Measurements from ENCODE around the gene SH3PXD2A. TPM values are rescaled to one million over a fixed set of nuclear protein-coding genes. Genes with fewer than 3 reads are reported as not detected.

The SH3PXD2A gene
- total RNA-seq, result 10 to 100 TPM; 48.5 to 49.4 TPM
- long read RNA-seq, partial matches to known transcripts, result 3 of 39 reads
- long read RNA-seq, other reads (novel, unspliced or antisense), result 36 of 39 reads

GRCh38 chr10:103855424-103855823 is at the start of gene SH3PXD2A:
TSS of gene SH3PXD2A (minus strand) at chr10:103855576. CDS start at chr10:103855266, 310 bp downstream.
- intact Hi-C loops (cut with DNase I, micrococcal nuclease), result loop anchor here in 1 of 2 donors (5.0 kb wide), 1 partner anchor 138 kb away; no protein-coding TSS in a partner anchor
- ATAC-seq, result peak; percentile 41

GRCh38 chr10:103901299-103901698 is 45.9 kb upstream of the SH3PXD2A start:
- DNase-seq (no peak), ATAC-seq (no peak)
- intact Hi-C loops (cut with DNase I, micrococcal nuclease), result no loop called here

More at GRCh38 chr10:103855424-103855823, at the start of gene SH3PXD2A:
- DNase-seq, result peak in 1 of 2 donors; percentile 58

GRCh38 chr10:103899312-103899711 is 43.9 kb upstream of the SH3PXD2A start:
- intact Hi-C loops (cut with DNase I, micrococcal nuclease), result loop anchor here in 1 of 2 donors (10.0 kb wide), 1 partner anchor 65 kb away; the partner anchor contains the start of gene SLK
- ATAC-seq (no peak), DNase-seq (no peak)

GRCh38 chr10:103897241-103897774 is 41.9 kb upstream of the SH3PXD2A start:
- ATAC-seq (no peak), DNase-seq (no peak)
- intact Hi-C loops (cut with DNase I, micrococcal nuclease), result loop anchor here in 1 of 2 donors (10.0 kb wide), 1 partner anchor 67 kb away; the partner anchor contains the start of gene SLK

- intact Hi-C loops (cut with DNase I, micrococcal nuclease), result loop anchor here in 1 of 2 donors (10.0 kb wide), 1 partner anchor 69 kb away; the partner anchor contains the start of gene SLK
- no peak for ATAC-seq
- DNase-seq, result no peak
Observed at GRCh38 chr10:103896225-103896624, 40.8 kb upstream of the SH3PXD2A start.

GRCh38 chr10:103895411-103896186 is 40.2 kb upstream of the SH3PXD2A start:
- ATAC-seq, result no peak
- intact Hi-C loops (cut with DNase I, micrococcal nuclease), result loop anchor here in 1 of 2 donors (10.0 kb wide), 1 partner anchor 69 kb away; the partner anchor contains the start of gene SLK
- DNase-seq, result no peak

- intact Hi-C loops (cut with DNase I, micrococcal nuclease), result loop anchor here in 1 of 2 donors (10.0 kb wide), 1 partner anchor 70 kb away; the partner anchor contains the start of gene SLK
- DNase-seq (no peak), ATAC-seq (peak; percentile 38)
Observed at GRCh38 chr10:103894441-103894864, 39.1 kb upstream of the SH3PXD2A start.

- DNase-seq (no peak), ATAC-seq (peak; percentile 49)
- intact Hi-C loops (cut with DNase I, micrococcal nuclease), result loop anchor here in 1 of 2 donors (10.0 kb wide), 1 partner anchor 71 kb away; the partner anchor contains the start of gene SLK
Observed at GRCh38 chr10:103893817-103894216, 38.4 kb upstream of the SH3PXD2A start.

- no peak for ATAC-seq
- DNase-seq, result no peak
- intact Hi-C loops (cut with DNase I, micrococcal nuclease), result loop anchor here in 1 of 2 donors (10.0 kb wide), 1 partner anchor 73 kb away; the partner anchor contains the start of gene SLK
Observed at GRCh38 chr10:103892181-103892580, 36.8 kb upstream of the SH3PXD2A start.

- intact Hi-C loops (cut with DNase I, micrococcal nuclease), result loop anchor here in 1 of 2 donors (10.0 kb wide), 1 partner anchor 74 kb away; the partner anchor contains the start of gene SLK
- ATAC-seq (no peak), DNase-seq (no peak)
Observed at GRCh38 chr10:103890688-103891087, 35.3 kb upstream of the SH3PXD2A start.

- DNase-seq (peak; percentile 80 to 91), ATAC-seq (peak; percentile 71)
- intact Hi-C loops (cut with DNase I, micrococcal nuclease), result loop anchor here in 1 of 2 donors (10.0 kb wide), 1 partner anchor 75 kb away; the partner anchor contains the start of gene SLK
Observed at GRCh38 chr10:103890194-103890658, 34.9 kb upstream of the SH3PXD2A start.

GRCh38 chr10:103889121-103889720 is 33.8 kb upstream of the SH3PXD2A start:
- intact Hi-C loops (cut with DNase I, micrococcal nuclease), result loop anchor here in 1 of 2 donors (10.0 kb wide), 1 partner anchor 316 kb away; no protein-coding TSS in a partner anchor
- no peak for ATAC-seq
- DNase-seq, result no peak

GRCh38 chr10:103888113-103888841 is 32.9 kb upstream of the SH3PXD2A start:
- DNase-seq, result peak; percentile 92
- peak; percentile 68 for ATAC-seq
- intact Hi-C loops (cut with DNase I, micrococcal nuclease), result loop anchor here in 1 of 2 donors (10.0 kb wide), 1 partner anchor 317 kb away; no protein-coding TSS in a partner anchor

- ATAC-seq (no peak), DNase-seq (no peak)
- intact Hi-C loops (cut with DNase I, micrococcal nuclease), result loop anchor here in 1 of 2 donors (10.0 kb wide), 1 partner anchor 319 kb away; no protein-coding TSS in a partner anchor
Observed at GRCh38 chr10:103885617-103886016, 30.2 kb upstream of the SH3PXD2A start.

- peak; percentile 27 for ATAC-seq
- DNase-seq, result peak in 1 of 2 donors; percentile 35
- intact Hi-C loops (cut with DNase I, micrococcal nuclease), result loop anchor here in 1 of 2 donors (10.0 kb wide), 1 partner anchor 320 kb away; no protein-coding TSS in a partner anchor
Observed at GRCh38 chr10:103884681-103885139, 29.3 kb upstream of the SH3PXD2A start.

GRCh38 chr10:103882285-103883007 is 27.1 kb upstream of the SH3PXD2A start:
- ATAC-seq (no peak), DNase-seq (no peak)
- intact Hi-C loops (cut with DNase I, micrococcal nuclease), result loop anchor here in 1 of 2 donors (10.0 kb wide), 1 partner anchor 322 kb away; no protein-coding TSS in a partner anchor

Data from left colon (tissue), 2 donors.